Measurements from ENCODE around the gene TMEM94. TPM values are rescaled to one million over a fixed set of nuclear protein-coding genes. Genes with fewer than 3 reads are reported as not detected.

Gene TMEM94
- total RNA-seq, 1 donor, result 21.1 TPM

DNA sequence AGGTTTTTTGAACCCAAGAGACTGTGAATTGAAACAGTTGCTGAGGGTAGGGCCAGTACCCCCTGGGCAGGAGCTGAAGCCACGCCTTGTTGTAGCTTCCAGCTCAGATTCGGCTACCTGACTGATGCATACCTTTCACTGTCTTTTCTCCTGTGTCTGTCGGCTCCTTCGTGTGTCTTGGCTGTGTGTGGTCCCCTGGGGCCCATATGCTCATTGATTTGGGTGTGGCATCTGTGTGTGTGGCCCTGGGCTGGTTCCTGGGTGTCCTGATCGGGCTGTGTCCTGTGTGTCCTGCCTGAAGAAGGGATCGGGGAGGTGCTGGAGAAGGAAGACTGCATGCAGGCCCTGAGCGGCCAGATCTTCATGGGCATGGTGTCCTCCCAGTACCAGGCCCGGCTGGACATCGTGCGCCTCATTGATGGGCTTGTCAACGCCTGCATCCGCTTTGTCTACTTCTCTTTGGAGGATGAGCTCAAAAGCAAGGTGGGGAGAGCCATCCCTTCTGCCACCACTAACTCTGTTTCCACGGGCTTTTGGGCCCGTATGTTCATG, 38.0 kb downstream of the TMEM94 start:
- no peaks in the 10 kb centered on the region for H3K9me3 ChIP-seq (ENCODE audit: low read depth, low read length)
- H3K27me3 ChIP-seq (ENCODE audit: insufficient read depth, low read length), result no peaks in the 10 kb centered on the region
- no peaks in the 10 kb centered on the region for H3K4me1 ChIP-seq (ENCODE audit: insufficient read depth, low read length)

DNA sequence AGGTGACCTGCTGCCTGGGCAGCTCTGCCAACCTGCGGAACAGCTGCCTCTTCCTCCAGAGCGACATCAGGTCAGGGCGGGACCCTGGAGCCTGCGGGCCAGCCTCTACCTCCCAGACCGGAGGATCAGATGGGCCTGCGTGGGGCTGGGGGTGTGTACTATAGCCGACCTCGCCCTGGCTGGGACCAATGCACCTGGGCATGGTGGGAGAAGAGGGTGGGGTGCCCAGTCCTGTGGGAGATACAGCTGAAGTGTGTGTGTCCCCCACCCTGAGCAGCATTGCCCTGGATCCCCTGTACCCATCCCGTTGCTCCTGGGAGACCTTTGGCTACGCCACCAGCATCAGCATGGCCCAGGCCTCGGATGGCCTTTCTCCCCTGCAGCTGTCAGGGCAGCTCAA, 39.6 kb downstream of the TMEM94 start:
- Histone ChIP-seq H3K4me1 (ENCODE audit: insufficient read depth, low read length) (no peaks in the 10 kb centered on the region), H3K4me3 (ENCODE audit: low read length) (no peak overlapping the region), H3K27me3 (ENCODE audit: insufficient read depth, low read length) (no peaks in the 10 kb centered on the region), H3K9me3 (ENCODE audit: low read depth, low read length) (no peaks in the 10 kb centered on the region)

More for the DNA sequence above, 38.0 kb downstream of the TMEM94 start:
- H3K4me3 ChIP-seq (ENCODE audit: low read length), result no peak overlapping the region

DNA sequence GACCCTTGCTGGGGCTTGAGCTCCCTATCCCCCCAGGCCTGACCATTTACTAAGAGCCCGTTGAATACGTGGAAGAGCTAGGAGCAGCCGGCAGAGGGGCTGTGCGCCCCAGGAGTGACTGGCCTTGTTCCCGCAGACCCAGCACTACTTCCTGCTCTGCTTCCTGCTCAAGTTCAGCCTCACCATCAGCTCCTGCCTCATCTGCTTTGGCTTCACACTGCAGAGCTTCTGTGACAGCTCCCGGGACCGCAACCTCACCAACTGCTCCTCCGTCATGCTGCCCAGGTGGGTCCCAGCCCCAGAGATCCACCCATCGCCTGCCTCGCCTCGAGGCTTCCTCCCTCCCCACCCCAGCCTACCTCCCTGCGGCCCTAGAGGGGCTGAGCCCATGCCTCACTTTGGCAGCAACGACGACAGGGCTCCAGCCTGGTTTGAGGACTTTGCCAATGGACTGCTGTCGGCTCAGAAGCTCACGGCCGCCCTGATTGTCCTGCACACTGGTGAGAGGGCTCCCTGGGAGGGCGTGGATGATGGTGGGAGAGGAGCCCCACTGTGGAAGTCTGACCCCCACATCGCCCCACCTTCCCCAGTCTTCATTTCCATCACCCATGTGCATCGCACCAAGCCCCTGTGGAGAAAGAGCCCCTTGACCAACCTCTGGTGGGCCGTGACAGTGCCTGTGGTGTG, 41.7 kb downstream of the TMEM94 start:
- Histone ChIP-seq H3K4me1 (ENCODE audit: insufficient read depth, low read length) (no peaks in the 10 kb centered on the region), H3K4me3 (ENCODE audit: low read length) (no peak overlapping the region), H3K9me3 (ENCODE audit: low read depth, low read length) (no peaks in the 10 kb centered on the region), H3K27me3 (ENCODE audit: insufficient read depth, low read length) (no peaks in the 10 kb centered on the region)

GRCh38 chr17:75498726-75499213, 42.3 kb downstream of the TMEM94 start:
- H3K27me3 ChIP-seq (ENCODE audit: insufficient read depth, low read length), result no peaks in the 10 kb centered on the region
- no peak overlapping the region for H3K4me3 ChIP-seq (ENCODE audit: low read length)
- no peaks in the 10 kb centered on the region for H3K9me3 ChIP-seq (ENCODE audit: low read depth, low read length)
- no peaks in the 10 kb centered on the region for H3K4me1 ChIP-seq (ENCODE audit: insufficient read depth, low read length)

DNA sequence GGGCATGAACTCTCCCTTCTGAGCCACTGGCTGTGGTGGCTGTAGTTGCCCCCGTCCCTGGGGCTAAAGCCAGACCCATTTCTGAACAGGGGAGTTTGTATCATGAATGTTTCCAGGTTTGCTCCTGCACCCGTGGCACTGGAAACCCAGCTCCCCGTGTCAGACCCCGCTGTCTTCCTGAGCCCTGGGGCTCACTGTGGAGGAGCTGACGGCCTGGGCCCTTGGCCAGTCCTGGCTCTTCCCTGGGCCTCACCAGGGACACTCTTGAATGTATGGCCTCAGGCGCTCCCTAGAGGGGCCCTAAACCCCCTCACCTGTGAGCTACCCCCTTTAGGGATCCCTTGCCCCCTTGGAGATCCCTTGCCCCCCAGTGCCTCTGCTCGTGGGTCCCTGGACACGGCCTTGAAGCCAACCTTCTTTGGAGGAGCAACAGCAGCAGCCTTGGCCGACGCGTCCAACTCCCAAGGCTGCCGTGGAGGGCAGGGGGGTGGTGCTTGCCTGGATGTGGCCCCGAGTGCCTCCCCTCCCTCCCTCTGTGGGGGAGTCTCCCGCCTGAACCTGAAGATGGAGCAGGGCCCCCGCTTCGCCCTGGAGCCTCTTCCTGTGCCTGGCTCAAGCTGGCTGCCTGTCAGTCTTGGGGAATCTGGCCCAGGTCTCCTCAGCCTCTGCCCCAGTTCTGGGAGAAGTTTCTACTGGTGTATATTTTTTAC, 43.0 kb downstream of the TMEM94 start:
- Histone ChIP-seq H3K9me3 (ENCODE audit: low read depth, low read length) (no peaks in the 10 kb centered on the region), H3K4me3 (ENCODE audit: low read length) (no peak overlapping the region), H3K27me3 (ENCODE audit: insufficient read depth, low read length) (no peaks in the 10 kb centered on the region), H3K4me1 (ENCODE audit: insufficient read depth, low read length) (no peaks in the 10 kb centered on the region)

- Histone ChIP-seq H3K4me3 (ENCODE audit: low read length) (no peak overlapping the region), H3K4me1 (ENCODE audit: insufficient read depth, low read length) (no peaks in the 10 kb centered on the region), H3K9me3 (ENCODE audit: low read depth, low read length) (no peaks in the 10 kb centered on the region), H3K27me3 (ENCODE audit: insufficient read depth, low read length) (no peaks in the 10 kb centered on the region)
Observed at GRCh38 chr17:75500419-75501216, 44.2 kb downstream of the TMEM94 start.

DNA sequence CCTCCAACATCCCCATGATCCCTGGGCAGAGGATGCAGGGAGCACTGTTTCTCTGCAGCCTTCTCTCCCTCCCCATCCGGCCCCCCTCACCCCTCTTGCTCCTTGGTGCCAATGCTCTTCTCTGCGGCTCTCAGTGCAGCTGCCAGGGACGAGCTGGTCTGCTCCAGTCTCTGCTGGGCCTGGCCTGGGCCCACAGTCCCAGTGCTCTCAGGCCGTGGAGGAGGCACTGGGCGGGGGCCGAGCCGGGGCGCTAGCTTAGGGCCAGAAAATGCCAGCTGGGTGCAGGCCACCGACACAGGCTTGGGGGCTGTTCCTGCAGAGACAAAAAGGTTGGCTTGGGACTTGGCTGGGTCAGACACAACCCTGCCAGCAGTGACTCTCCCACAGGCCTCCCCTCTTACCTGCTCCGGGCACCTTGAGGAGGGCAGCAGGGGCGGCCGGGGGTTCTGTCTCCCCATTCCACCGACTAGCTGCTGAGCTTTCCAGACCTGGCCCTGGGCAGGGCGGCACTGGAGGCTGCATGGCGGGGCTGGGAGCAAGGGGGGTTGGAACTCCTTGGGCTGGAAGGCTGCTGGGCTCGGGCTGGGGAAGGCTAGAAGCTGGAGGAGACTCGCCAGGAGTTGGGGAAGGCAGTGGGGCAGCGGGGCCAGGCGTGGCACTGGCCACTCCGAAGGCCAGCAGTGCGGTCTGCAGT, 45.1 kb downstream of the TMEM94 start:
- H3K4me3 ChIP-seq (ENCODE audit: low read length), result no peak overlapping the region
- no peaks in the 10 kb centered on the region for H3K9me3 ChIP-seq (ENCODE audit: low read depth, low read length)
- no peaks in the 10 kb centered on the region for H3K27me3 ChIP-seq (ENCODE audit: insufficient read depth, low read length)
- no peaks in the 10 kb centered on the region for H3K4me1 ChIP-seq (ENCODE audit: insufficient read depth, low read length)

DNA sequence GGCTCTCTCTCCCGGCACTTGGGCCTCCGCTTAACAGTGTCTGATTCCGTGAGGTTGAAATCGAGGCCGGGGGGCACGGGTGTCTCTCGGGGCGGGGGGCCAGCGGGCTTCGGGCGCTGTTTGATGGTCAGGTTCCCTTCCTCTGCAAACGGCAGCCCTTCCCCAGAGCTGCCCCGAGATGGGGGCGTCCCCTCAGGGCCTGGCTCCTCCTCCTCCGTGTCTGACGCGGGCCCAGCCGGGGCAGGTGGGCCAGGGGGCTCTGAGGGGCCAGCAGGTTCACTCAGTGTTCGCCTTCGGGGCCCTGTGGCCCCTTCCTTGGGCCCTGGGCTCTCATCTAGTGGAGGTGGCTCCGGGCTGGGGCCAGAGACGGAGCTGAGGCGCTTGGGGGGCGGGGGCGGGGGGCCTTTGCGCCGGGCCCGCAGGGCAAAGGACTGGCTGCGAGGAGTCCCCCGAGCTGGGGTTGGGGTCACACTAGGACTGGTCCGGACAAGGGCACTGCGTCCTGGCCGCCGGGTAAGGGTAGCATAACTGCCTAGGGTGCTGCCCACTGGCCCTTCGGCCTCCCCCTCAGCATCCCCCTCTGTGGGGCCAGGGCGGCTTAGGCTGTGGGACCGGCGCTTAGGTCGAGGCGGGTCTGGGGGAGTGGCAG, 45.8 kb downstream of the TMEM94 start:
- Histone ChIP-seq H3K4me3 (ENCODE audit: low read length) (no peak overlapping the region), H3K27me3 (ENCODE audit: insufficient read depth, low read length) (no peaks in the 10 kb centered on the region), H3K9me3 (ENCODE audit: low read depth, low read length) (no peaks in the 10 kb centered on the region), H3K4me1 (ENCODE audit: insufficient read depth, low read length) (no peaks in the 10 kb centered on the region)

- Histone ChIP-seq H3K4me1 (ENCODE audit: insufficient read depth, low read length) (no peaks in the 10 kb centered on the region), H3K4me3 (ENCODE audit: low read length) (no peak overlapping the region), H3K27me3 (ENCODE audit: insufficient read depth, low read length) (no peaks in the 10 kb centered on the region), H3K9me3 (ENCODE audit: low read depth, low read length) (no peaks in the 10 kb centered on the region)
Observed at GRCh38 chr17:75502721-75503329, 46.4 kb downstream of the TMEM94 start.

DNA sequence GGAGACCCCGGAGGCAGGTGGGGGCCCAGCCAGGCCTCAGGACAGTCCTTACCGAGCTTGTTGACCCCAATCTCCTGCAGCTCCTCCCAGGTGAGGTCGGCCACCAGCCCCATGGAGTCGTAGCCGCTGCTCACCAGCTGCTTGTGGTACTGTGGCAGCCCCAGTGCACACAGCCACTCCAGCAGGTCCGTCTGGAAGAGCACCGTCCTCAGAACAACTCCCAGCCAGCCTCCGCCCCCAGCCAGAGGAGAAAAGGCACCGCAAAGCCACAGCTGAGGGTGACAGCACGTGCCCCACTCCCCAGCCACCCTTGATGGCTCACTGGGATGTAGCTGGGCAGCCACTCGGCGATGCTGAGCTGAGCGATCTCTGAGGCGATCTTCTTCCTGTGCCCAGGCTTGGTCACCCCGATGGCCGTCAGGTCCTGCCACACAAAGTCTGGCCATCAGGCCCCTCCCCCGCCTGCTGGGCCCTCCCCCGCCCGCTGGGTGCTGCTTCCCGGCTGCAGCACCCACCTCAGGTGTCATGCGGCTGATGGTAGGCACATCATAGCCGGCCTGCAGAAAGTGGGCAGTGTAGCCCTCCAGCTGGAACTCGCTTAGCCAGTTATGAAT, 47.0 kb downstream of the TMEM94 start:
- no peak overlapping the region for H3K4me3 ChIP-seq (ENCODE audit: low read length)
- no peaks in the 10 kb centered on the region for H3K4me1 ChIP-seq (ENCODE audit: insufficient read depth, low read length)
- no peaks in the 10 kb centered on the region for H3K9me3 ChIP-seq (ENCODE audit: low read depth, low read length)
- H3K27me3 ChIP-seq (ENCODE audit: insufficient read depth, low read length), result no peaks in the 10 kb centered on the region

GRCh38 chr17:75503976-75504346, 47.5 kb downstream of the TMEM94 start:
- H3K4me1 ChIP-seq (ENCODE audit: insufficient read depth, low read length), result no peaks in the 10 kb centered on the region
- H3K4me3 ChIP-seq (ENCODE audit: low read length), result no peak overlapping the region

DNA sequence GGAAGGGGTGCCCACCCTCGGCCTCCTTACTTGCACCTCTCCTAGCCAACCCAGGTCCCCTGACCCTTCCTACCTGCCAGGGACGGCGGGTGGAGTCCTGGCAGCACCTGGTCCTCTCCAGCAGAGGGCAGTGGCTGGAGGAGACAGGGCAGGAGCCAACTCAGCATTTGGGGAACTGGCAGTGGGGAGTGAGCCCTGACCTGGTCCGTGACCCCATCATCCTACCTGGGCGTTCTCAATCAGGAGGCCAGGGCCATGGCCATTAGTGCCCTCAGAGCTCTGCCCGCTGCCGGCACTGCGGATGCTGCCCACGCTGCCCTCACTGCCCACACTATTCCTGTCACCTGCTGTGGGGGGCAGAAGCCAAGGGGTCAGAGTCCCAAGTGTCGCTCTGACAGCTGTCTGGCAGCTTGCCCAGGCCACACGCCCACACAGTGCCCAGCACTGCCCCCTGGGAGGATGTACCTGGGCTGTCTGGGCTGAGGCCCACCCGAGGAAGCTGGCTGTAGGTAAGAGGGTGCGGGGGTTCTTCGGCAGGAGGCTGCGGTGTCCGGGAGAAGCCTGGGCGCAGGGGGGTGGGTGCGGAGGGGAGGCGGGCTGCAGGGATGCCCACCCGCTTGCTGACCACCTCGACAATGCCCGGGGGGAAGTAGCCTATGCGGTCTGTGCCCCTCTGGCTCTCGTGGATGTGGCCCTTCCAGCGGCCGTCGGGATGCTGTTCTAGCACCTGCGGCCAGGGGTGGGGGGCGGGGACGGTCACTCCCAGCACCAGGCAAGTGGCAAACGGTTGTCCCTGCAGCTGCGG, 48.1 kb downstream of the TMEM94 start:
- Histone ChIP-seq H3K27me3 (ENCODE audit: insufficient read depth, low read length) (no peaks in the 10 kb centered on the region), H3K9me3 (ENCODE audit: low read depth, low read length) (no peaks in the 10 kb centered on the region), H3K4me1 (ENCODE audit: insufficient read depth, low read length) (no peaks in the 10 kb centered on the region), H3K4me3 (ENCODE audit: low read length) (no peak overlapping the region)

More at GRCh38 chr17:75503976-75504346, 47.5 kb downstream of the TMEM94 start:
- no peaks in the 10 kb centered on the region for H3K9me3 ChIP-seq (ENCODE audit: low read depth, low read length)
- no peaks in the 10 kb centered on the region for H3K27me3 ChIP-seq (ENCODE audit: insufficient read depth, low read length)

DNA sequence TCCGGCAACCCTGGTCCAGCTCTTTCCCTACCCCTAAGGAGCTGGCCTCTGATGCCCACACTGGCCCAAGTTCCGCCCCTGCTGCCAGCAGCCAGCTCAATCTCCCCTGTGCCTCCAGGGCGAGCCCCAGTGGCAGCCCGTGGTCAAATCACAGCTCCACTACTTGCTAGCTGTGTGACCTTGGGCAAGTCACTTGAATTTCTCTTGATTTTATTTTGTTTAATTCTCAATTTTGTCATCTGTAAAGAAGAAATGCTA, 48.6 kb downstream of the TMEM94 start:
- H3K4me3 ChIP-seq (ENCODE audit: low read length), result no peak overlapping the region
- H3K4me1 ChIP-seq (ENCODE audit: insufficient read depth, low read length), result no peaks in the 10 kb centered on the region
- H3K9me3 ChIP-seq (ENCODE audit: low read depth, low read length), result no peaks in the 10 kb centered on the region
- no peaks in the 10 kb centered on the region for H3K27me3 ChIP-seq (ENCODE audit: insufficient read depth, low read length)
